ENCODE measurements around the gene GTPBP10.

DNA sequence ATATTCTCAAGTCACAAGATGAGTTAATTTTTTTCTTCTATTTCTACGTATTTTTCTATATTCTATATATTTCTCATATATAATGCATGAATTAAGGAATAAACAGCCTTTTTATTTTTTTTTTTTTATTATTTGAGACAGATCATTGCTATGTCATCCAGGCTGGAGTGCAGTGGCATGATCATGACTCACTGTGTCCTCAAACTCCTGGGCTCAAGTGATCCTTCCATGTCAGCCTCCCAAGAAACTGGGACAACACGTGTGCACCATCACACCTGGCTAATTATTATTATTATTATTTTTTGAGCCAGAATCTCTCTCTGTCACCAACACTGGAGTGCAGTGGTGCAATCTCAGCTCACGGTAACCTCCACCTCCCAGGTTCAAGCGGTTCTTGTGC is 58.3 kb downstream of the GTPBP10 start:
- TF ChIP-seq POLR2AphosphoS5 (IDR thresholded peaks at IDR 0.05; ENCODE audit: low read depth): no peak
- TF ChIP-seq, protein P1, sequence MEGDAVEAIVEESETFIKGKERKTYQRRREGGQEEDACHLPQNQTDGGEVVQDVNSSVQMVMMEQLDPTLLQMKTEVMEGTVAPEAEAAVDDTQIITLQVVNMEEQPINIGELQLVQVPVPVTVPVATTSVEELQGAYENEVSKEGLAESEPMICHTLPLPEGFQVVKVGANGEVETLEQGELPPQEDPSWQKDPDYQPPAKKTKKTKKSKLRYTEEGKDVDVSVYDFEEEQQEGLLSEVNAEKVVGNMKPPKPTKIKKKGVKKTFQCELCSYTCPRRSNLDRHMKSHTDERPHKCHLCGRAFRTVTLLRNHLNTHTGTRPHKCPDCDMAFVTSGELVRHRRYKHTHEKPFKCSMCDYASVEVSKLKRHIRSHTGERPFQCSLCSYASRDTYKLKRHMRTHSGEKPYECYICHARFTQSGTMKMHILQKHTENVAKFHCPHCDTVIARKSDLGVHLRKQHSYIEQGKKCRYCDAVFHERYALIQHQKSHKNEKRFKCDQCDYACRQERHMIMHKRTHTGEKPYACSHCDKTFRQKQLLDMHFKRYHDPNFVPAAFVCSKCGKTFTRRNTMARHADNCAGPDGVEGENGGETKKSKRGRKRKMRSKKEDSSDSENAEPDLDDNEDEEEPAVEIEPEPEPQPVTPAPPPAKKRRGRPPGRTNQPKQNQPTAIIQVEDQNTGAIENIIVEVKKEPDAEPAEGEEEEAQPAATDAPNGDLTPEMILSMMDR (IDR thresholded peaks at IDR 0.05; ENCODE audit: insufficient read depth, low read length): no peak
